T1000 (cell line): ENCODE data around the gene MMAB.
"Not testable (repeated sequence)": the region's sequence is repeated elsewhere in the genome, so short reads cannot be mapped to it uniquely, and the experiment has no call there.

Experiments used
- DNase-seq: peaks from one replicate; lab custom pipeline; 2025; ENCODE audit warnings: mixed read lengths; lab: John Stamatoyannopoulos, UW

The MMAB gene

DNA sequence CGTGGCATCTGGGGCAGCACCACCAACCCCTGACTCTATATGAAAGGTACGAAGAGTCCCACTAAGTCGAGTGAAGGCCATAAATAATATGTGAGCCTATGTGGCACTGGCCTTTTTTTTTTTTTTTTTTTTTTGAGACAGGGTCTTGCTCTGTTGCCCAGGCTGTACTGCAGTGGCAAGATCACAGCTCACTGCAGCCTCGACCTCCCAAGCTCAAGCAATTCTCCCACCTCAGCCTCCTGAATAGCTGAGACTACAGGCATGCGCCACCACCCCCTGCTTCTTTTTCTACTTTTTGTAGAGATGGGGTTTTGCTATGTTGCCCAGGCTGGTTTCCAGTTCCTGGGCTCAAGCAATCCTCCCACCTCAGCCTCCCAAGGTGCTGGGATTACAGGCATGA, 28.8 kb upstream of the MMAB start:
- DNase-seq = not testable (repeated sequence)

DNA sequence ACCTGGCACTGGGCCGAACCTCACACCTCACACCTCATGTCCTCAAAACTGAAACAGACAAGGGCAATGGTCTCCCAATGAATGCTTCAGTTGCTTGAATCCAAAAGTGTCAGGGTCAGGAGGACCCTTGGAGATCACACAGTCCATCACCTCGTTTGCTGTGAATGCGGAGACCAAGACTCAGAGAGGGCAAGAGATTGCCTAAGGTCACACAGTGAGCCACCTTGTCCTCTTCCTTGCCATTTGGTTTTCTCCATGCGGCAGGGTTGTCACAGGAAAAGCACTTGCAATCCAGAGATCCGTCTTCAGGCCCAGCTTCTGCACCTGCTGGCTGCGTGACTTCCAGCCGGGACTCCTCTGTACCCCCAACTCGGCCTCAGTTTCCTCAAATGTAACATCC, 28.3 kb upstream of the MMAB start:
- DNase-seq = no peak

DNA sequence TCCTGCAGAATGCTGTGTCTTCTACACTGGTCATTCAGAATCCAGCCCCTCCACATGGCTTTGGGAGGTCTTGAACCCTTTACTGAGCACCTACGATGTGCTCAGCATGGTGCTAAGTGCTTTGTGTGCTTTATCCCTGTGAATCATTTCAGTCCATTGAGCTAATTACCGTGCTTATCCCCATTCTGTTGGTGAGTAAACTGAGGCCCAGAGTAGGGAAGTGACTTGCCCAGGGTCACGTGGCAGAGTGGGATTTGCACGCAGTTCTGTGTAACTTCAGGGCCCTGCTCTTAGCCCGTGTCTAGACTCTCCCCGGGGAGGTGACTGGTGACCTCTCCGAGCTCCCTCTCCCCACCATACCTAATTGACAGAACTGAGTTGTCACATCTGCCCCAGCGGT, 27.7 kb upstream of the MMAB start:
- no peak for DNase-seq

DNA sequence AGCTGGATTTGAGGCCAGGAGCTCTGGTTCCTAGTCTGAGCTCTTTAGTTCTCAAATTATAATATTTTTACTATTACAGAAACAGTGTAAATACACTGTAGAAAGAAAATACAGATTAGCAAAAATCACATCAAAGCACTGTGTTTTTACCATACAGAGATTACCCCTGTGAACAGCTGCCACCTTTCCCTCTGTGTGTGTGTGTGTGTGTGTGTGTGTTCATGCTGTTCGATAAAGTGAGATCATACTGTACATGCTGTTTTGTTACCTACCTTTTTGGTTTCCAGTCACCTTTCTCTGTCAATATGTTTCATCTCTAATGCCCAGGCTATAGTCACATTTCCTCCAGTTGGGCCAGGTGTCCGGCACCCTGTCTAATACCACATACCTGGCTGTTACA, 27.2 kb upstream of the MMAB start:
- DNase-seq = no peak

DNA sequence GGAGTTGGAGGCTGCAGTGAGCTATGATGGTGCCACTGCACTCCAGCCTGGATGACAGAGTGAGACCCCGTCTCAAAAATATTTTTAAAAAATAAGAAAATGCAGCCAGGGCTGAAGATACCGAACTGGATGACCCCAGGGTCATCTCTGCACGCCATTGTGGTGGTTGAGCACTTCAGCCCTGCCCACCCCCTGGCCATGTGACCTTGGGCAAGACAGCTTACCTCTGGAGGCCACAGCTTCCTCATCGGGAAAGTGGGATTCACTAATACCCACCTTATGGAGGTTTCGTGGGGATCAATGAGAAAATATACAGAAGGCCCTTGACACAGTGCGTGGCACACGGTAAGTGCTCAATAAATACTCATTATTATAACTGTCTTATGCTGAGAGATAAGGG, 25.8 kb upstream of the MMAB start:
- DNase-seq = no peak

DNA sequence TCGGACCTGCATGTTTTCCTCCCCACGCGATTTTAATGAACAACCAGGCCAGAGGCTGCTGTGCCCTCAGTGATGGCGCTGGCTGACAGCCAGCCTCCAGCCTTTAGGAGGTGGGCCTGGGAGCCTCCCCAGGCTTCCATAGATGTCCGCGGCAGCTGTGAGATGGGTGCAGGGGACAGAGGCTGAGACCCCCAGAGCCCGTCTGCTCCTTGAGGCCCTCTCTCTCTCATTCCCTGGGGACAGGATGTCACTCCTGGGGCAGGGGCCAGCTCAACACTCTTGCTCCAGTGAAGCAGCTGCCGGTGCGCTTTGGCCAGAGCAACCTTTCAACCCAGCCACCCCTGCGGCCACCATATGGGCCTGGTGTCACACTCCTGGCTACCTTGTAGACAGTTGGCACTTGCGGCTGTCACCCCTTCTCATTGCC, 25.1 kb upstream of the MMAB start:
- no peak for DNase-seq

DNA sequence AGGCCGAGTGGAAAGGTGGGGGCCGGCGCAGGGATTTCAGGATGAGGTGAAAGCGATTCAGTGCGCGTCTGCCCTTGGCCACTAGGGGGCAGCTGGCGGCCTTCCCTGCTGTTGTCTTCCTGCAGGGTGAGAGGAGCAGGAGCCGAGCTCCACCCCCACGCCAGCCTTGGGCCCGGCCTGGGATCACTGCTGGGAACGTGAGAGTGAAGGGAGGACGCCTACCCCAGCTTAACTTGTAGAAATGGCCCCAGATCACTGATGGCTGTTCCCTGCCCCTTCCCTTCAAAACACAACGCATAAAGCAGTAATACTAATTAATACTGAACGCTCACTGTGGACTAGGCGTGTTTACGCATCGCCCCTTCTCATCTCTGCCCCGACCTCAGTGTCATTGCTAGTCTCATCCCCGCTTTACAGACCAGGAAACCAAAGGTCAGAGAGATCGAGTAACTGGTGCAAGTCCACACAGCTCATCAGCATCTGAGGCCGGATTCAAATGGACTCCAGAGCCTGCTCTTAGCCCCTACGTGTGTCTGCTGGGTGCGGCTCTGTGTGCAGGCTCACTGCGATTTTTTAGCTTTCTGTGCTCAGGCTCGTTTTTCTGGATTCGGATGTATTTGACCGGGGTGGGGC, 24.6 kb upstream of the MMAB start:
- DNase-seq = peak; percentile 70

DNA sequence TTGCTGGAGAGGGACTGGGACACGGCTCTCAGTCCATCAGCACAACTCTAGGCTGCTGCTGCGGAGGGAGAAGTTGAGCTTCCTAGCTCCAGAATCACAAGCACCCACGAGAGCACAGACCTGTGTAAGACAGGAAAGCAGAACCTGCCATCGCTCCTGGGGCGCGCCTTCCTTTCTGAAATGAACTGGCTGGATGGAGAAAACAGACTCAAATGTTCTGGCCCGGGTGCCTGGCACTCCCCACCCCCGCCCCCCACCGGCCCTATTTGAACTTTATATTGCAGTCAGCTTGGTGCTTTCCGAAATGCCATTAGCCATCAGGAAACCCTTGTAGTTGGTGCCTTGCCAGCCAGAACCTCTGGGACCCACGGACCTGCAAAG, 24.1 kb upstream of the MMAB start:
- DNase-seq = no peak

DNA sequence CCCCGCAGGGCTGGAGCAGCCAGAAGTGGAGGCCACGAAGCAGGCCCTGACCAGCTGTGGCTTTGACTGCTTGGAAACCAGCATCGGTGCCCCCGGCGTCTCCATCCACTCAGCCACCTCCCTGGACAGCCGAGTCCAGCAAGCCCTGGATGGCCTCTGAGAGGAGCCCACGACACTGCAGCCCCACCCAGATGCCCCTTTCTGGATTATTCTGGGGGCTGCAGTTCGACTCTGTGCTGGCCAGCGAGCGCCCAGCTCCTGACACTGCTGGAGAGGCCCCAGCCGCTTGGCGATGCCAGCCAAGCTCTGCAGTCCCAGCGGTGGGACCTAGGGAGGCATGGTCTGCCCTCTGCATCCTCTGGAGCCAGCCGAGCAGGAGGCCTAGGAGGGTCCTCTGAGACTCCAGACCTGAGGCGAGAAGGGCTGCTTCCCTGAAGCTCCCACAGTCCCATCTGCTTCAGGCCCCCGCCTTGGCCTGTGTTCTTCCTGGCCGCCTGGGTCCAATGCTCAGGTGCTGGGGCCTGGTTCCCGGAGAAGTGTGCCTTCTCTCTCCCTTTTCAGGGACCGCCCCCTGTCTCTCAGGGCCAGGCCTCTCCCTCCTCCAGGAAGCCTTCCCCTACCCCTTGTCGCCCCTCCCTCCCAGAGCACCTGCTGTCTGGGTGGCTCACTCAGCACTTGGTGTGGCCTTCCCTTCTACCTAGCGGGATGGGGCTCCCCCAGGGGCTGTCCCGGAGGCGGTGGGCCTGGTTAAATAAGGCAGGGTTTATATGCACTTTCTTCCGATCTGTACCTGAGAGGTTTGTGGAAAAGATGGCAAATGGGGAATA, 23.3 kb upstream of the MMAB start:
- no peak for DNase-seq

DNA sequence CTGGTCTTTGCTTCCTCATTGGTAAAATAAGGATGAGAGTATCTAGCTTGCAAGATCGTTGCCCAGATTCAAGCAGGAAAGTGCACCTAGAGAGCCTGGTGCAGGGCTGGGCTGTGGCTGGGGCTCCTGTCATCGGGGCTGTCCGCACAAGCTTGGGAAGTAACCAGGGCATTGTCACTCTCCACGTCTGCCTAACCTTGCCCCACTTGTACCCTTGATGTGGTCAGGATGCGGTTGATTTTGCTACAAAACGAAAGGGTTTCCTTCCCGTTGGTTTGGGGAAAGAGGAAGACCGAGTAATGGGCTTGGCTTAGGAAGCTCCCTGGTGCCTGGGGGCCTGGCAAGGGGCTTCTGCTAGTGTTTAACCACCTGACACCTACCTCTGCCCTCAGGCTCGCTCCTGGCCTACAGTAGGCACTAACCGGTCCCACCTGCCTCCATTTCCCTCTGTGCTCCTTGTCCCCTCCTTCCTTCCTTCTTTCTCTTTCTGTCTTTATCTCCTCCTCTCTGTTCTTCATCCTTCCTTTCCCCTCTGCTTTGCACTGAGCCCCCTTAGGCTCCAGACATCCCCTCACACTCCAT, 22.1 kb upstream of the MMAB start:
- DNase-seq = no peak

DNA sequence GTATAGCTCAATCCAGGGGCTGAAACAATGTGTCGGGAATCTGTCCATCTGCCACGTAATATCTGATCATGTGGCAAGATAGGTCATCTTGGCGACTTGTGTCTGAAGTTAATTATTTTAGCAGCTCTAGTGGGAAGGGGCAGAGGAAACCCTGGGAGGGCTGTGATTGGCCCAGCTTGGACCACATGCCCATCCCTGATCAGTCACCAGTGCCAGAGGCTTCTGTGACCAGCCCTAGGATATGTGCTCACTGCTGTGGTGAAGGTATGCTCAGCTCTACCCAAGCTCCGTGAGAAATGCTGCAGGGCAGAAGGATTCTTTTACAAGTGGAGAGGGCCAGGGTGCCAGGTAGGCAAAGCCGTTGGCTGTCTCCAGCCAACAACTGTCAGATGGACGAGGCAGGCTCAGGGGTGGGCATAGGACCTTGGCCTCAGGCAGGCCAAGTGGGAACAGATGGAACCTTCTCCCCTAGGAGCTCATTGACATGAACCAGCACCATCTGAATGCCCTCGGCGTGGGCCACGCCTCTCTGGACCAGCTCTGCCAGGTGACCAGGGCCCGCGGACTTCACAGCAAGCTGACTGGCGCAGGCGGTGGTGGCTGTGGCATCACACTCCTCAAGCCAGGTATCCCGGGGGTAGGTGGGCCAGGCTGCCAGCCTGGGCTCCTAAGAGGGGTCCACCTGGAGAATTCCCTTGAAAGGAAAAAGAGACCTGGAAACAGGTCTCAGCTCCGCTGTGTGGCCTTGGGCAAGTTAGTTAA, 21.4 kb upstream of the MMAB start:
- no peak for DNase-seq

DNA sequence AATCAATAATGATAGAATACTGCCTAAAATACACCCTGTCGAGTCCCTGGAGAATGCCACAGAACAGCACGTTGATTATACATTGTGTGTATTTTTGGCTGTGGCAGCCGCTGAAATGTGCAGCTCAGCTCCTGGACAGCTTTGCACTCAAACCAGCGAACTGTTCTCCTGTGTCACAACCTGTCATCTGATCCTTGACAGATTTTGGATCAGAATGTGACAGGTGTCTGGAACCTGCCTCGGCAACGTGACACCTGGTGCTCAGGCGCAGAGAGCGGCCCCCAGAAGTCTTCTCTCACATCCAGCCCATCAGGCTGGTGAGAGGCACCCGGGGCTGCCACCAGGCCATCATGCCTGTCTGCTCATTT, 19.6 kb upstream of the MMAB start:
- no peak for DNase-seq

DNA sequence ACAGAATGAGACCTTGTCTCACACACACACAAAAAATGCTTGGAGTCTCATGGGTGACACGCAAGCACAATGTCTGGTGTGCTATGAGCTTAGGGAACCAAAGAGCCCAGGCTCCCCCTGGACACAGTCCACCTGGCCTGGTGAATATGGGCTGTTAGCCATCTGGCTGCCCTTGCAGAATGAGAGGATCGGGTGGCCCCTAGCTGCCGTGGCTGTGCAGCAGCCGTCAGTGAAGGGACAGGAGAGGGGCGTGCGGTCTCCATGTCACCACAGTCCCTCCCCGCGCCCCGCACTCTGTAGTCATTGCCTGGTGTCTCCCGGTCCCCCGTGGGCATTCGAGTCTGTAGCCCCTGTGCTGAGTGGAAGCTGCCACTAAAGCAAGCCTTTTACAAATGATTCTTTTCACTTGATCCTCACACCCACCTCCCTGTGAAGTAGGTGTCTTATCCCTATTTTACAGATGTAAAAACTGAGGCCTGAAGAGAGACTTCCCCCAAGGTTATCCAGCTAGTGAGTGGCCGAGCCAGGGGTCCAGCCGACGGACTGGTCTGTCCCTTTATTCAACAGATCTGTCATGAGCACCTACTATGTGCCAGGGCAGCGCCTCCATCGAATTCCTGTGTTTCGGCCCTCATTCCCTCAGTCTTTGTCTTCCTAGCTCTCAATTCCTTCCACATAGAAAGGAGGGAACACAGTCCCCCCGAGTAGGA, 19.0 kb upstream of the MMAB start:
- no peak for DNase-seq

DNA sequence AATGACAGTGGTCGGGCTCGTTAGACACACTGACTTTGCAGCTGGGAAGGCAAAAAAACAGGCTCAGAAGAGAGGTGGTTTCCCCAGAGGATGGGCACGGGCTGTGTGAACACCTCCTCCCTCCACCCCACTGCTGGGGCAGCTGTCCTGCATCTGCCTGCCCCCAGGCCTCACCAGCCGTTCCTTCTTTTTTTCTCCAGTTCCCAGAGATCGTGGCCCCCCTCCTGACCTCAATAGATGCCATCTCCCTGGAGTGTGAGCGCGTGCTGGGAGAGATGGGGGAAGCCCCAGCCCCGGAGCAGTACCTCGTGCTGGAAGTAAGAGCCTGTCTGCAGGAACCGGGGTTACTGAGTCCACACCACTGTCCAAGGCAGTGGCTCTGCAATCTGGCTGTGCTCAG, 17.7 kb upstream of the MMAB start:
- no peak for DNase-seq

DNA sequence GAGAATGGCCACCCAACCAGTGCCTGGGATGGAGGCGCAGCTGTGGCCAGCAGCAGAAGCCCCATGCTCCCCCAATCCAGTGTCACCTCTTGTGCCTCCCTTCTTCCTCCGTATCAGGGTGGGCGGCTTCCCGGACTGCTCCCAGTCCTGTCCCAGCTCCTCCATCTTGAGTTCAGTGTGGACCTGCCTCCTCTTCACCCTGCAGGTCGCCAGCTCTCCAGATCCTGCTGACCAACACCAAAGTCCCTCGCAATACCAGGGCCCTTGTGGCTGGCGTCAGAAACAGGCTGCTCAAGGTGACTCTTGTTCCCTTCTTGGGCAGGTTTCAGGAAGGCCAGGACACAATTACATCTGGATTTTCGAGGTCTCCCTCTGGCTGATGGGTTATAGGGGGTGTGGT, 17.3 kb upstream of the MMAB start:
- no peak for DNase-seq

DNA sequence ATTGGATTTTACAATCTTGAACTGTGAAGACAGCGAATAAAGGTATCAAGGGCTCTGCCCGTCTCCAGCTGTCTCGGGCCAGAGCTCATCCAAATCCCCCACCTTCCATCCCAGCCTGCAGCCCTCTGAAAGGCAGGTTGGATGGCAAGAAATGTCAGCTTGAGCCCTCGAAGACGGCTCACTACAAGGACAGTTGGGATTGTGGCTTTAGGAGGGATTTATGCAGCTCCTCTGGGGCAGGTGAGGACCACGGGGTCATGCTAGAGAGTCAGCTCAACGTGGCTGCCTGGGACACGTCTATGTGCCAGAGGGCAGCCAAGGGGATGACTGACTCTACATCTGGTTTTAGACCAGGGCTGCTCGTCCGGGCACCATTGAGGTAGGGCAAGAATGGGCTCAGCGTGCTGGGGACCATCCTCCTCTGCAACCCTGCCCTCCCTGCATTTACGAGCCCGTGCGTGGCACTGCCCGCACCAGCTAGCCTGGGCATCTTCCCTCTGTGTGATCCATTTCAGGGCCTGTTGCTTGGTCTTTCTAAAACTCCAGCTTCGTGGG, 16.5 kb upstream of the MMAB start:
- no peak for DNase-seq

DNA sequence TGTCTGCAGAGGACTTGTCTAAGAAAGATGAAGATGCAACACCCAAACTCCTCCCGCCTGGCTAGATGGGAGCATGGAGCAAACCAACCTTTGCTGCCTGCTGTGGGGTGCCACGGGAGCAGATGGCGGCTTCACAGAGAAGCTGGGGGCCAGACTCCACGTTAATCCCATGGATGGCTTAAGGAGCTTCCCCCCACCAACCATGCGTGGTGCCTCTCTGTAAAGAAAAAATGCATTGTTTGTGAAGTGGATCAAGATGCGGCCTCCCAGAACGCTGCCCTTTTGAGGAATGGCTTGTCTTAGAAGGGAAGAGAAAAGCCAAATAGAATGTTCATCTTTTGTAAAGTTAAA, 15.9 kb upstream of the MMAB start:
- DNase-seq = no peak

DNA sequence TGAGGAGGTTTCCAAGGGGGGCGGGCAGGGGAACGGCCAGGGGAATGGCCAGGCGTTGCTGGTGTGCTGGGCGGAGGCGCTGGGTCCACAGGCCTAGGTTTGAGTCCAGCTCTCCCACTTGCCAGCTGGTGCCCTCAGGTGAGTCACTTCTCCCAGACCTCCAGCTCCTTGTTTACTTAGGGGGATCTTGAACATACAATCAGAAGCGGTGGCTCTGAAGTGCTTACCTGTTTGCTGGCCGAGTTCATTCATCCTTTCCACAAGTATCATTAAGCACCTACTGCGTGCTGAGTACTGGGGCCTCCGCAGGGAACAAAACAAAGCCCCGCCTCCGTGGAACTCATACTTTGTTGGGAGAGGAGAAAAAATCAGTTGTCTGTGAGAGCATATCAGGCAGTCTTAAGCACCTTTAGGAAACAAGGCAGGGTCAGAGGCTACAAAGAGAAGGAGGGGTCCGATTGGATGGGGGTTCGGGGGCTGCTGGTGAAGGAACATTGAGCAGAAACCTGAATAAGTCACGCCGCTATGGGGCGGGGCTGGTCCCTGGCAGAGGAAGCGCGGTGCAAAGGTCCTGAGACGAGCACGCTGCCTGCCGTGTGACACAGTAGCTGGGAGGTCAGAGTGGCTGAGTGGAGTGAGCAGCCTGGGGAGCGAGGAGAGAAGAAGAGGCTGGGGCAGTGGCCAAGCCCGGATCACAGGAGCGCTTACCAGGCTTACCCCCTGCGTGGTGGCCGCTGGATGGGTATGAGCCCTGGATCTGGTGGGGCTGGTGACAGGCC, 15.3 kb upstream of the MMAB start:
- DNase-seq = no peak

DNA sequence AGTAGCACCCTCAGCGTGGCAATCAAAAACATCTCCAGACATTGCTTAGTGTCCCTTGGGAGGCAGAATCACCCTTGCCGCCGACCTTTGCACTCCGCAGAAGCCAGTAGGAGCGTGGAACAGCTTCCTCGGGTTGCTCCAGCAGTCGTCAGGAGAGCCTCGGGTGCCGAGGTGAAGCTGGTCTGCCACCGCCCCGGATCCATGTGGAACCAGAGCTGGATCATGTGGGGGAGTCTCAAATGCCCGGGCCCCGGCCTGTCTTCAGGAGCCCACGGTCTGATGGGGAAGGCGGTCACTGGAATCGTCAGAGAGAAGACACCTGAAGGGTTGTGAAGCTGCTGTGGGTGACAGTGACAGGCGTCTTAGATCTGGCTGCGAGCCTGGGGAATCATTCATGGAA, 14.6 kb upstream of the MMAB start:
- no peak for DNase-seq

DNA sequence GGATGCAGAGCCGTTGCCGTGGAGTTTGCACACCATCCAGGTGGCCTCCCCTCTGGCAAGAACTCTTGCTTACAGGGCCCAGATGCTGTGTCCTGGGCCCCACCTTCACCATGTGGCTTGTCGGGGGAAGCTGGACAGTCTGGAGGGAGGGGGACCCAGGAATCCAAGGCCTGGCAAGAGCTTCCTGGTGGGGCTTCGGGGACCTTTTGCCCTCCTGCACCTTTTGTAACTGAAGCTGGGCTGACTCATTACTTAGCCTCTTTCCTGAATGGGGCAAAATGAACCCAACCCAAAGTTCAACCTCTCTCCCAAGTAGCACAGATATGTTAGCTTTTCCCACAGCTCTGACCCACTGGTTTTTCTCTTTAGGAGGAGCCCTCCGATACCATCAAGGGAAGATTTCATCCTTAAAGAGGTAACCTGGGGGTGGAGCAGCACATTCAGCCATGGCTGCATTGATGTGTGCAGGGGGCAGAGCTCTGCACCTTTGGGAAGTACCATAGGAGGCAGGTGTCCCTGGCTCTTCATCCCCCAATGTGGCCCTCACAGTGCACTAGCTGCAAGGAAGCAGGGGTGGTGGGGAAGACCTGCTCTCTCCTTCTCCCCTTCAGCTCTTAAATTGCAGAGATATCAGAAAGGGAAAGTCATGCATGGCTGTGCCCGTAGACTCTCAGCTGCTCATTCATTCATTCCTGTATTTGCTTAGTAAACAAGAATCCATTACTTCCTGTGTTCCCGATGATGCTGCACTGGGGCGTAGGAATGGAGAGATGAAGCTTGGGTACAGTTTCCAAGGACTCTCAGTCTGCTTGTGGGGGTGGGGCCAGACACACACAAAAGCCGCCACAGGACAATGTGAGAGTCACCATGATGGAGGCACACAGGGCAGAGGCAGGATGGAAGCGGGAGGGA, 13.3 kb upstream of the MMAB start:
- no peak for DNase-seq
